B cell (primary cell): ENCODE measurements around the gene CDKAL1.

ENCODE experiments used
- CTCF ChIP-seq: fragments of 200-600 bp; IDR thresholded peaks from one replicate; pipeline ENCODE4 v1.8.0; 2022; ENCODE audit warnings: antibody characterized with exemption, mild to moderate bottlenecking
- EZH2 ChIP-seq: IDR thresholded peaks from 2 replicates; pipeline ENCODE4 v1.6.1; 2012; ENCODE audit warnings: borderline replicate concordance, low read depth, mild to moderate bottlenecking, moderate library complexity, low read length; ENCODE audit not compliant: insufficient read depth, poor library complexity, severe bottlenecking

GRCh38 chr6:20797597-20797996, 263.3 kb downstream of the CDKAL1 start:
- no peak for TF ChIP-seq CTCF
- no peak for TF ChIP-seq EZH2
